ENCODE results near the gene GPX7.

GPX7 gene

DNA sequence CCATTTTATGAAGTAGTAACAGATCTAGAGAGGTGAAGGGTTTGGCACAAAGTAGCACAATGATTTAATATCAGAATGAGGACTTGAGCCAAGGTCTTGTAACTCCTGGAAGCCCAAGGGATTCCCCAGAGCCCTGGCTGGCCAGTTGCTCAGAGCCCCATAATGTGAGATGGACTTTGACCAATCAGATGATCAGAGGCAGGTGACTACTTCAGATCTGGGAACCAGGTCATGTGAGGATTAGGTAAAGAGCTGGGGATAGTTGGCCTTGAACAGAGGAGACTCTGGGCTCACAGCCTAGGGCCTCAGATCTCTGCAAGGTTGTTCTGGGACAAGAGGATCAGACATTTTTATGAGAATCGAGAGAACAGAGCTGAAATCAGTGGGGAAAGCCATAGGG lies 49.7 kb downstream of the GPX7 start:
- in situ Hi-C loops (cut with HindIII; ENCODE audit: low pct_ligation_motif_present, low pct_unique_long_range_greater_than_20kb, low sequenced_read_pairs), result no loop called here
- DNase-seq, result no peak

DNA sequence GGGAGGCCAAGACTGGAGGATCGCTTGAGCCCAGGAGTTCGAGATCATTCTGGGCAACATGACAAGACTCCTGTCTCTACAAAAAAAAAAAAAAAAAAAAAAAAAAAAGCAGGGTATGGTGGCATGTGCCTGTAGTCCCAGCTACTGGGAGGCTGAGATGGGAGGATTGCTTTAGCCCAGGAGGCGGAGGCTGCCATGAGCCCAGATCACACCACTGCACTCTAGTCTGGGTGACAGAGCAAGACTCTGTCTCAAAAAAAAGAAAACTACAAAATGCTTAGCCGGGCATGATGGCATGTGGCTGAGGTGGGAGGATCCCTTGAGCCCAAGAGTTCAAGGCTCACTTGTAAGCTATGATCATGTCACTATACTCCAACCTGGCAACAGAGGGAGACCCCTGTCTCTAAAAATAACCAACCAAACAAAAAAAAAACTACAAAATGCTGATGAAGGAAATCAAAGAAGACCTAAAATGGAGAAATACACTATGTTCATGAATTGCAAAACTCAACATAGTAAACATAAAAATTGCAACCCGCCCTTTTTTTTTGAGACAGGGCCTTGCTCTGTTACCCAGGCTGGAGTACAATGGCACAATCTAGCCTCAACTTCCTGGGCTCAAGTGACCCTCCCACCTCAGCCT lies 51.2 kb downstream of the GPX7 start:
- in situ Hi-C loops (cut with HindIII; ENCODE audit: low pct_ligation_motif_present, low pct_unique_long_range_greater_than_20kb, low sequenced_read_pairs), result no loop called here
- no peak for DNase-seq

DNA sequence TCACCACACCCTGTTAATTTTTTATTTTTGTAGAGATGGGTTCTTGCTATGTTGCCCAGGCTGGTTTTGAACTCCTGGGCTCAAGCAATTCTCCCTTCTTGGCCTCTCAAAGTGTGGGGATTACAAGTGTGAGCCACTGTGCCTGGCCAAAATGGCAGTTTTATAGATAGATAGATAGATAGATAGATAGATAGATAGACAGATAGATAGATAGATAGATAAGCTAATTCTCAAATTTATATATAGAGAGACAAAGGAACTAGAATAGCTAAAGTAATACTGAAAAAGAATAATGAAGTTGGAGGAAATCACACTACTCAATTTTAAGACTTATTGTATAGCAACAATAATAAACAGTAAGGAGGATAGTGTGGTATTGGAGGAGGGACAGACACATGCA lies 51.9 kb downstream of the GPX7 start:
- no peak for DNase-seq
- in situ Hi-C loops (cut with HindIII; ENCODE audit: low pct_ligation_motif_present, low pct_unique_long_range_greater_than_20kb, low sequenced_read_pairs), result no loop called here

DNA sequence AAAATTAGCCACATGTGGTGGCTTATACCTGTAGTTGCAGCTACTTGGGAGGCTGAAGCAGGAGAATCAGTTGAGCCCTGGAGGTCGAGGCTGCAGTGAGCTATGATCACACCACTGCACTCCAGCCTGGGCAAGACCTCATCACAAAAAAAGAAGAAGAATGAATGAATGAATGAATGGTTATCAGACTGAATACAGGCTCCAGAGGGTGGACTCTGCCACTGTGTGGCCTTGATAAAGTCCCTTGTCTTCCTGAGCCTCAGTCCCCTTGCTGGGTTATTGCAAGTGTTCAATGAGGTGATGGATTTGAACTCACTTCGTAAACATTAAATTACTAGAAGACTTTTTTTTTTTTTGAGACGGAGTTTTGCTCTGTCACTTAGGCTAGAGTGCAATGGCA lies 55.5 kb downstream of the GPX7 start:
- in situ Hi-C loops (cut with HindIII; ENCODE audit: low pct_ligation_motif_present, low pct_unique_long_range_greater_than_20kb, low sequenced_read_pairs), result no loop called here

More for the DNA sequence above, 55.5 kb downstream of the GPX7 start:
- no peak for DNase-seq

All from ACHN (cell line).